Bronchial epithelial cell (primary cell): ENCODE measurements around the gene NUP93. TPM values are rescaled to one million over a fixed set of nuclear protein-coding genes. Genes with fewer than 3 reads are reported as not detected.

Experiments
- DNase-seq: peaks from one replicate; pipeline ENCODE4 v3.0.0-alpha.2; 2010; ENCODE audit warnings: low read depth
- FAIRE-seq: peaks from 2 replicates; lab custom pipeline; 2011; peaks lifted over from hg19 to GRCh38; lab: Jason Lieb, UNC
- H3K27me3 ChIP-seq: 2 replicates; pipeline ENCODE4 v1.5.1; 2011; ENCODE audit warnings: low read length; ENCODE audit not compliant: control insufficient read depth, insufficient read depth
- H3K36me3 ChIP-seq: 2 replicates; pipeline ENCODE4 v1.5.1; 2011; ENCODE audit warnings: low read length; ENCODE audit not compliant: control insufficient read depth, insufficient read depth
- H3K4me3 ChIP-seq: 2 replicates; pipeline ENCODE4 v1.5.1; 2011; ENCODE audit warnings: mild to moderate bottlenecking, low read depth, low read length, control low read depth
- CTCF ChIP-seq: IDR thresholded peaks from 2 replicates; pipeline ENCODE4 v1.5.1; 2011; ENCODE audit warnings: mild to moderate bottlenecking, moderate library complexity, low read length, control low read depth, inconsistent platforms; ENCODE audit not compliant: insufficient read depth, severe bottlenecking
- total RNA-seq: library from RNA; depleted of rRNA; stranded (reverse); fragments of >200 nt; gene quantifications from 2 replicates; pipeline ENCODE4 v1.2.1, GENCODE V29; 2014

Gene NUP93
- total RNA-seq, 1 donor from 2014 or later = 47.4 TPM

GRCh38 chr16:56724191-56724590, 5.7 kb upstream of the NUP93 start:
- H3K36me3 ChIP-seq = no peaks in the 10 kb centered on the region
- no peaks in the 10 kb centered on the region for H3K27me3 ChIP-seq
- no peak for TF ChIP-seq CTCF
- DNase-seq = no peak
- H3K4me3 ChIP-seq = no peak overlapping the region
- FAIRE-seq = no peak

DNA sequence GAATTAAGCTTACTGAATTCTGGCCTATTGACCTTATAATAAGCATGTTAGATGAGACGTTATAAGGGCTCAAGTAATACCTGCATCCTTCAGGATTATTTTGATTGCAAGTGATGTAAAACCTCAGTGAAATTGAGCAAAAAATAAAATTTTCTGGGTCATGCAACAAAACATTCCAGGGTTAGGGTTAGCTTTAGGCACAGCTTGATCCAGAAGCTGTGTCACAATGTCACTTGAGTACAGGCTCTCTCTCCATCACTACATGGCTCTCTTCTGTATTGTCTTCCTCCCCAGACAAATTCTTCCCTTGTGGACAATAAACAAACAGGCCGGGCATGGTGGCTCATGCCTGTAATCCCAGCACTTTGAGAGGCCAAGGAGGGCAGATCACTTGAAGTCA, 3.6 kb upstream of the NUP93 start:
- no peak for TF ChIP-seq CTCF
- DNase-seq (no peak), FAIRE-seq (no peak)
- no peak overlapping the region for H3K4me3 ChIP-seq
- no peaks in the 10 kb centered on the region for H3K27me3 ChIP-seq
- H3K36me3 ChIP-seq = no peaks in the 10 kb centered on the region

DNA sequence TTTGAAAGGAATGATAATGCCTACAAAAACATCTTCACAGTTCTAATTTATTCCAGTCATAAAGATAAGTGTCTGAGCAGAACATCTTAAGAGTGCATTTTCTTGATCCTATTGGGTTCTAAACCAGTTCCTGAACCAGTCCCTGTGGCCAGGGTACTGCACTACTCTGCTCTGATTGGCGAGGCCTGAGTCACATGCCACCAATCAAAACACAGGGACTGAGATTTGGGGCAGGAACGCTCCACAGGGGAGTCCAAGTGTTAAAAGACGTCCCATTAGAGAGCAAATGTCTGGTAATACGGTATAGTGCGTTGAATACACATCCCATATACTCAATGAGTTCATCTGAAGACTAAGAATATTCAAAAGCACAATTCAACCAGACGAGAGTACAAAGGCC, 3.0 kb upstream of the NUP93 start:
- no peak for DNase-seq
- FAIRE-seq = no peak
- Histone ChIP-seq H3K4me3 (no peak overlapping the region), H3K36me3 (no peaks in the 10 kb centered on the region), H3K27me3 (no peaks in the 10 kb centered on the region)
- no peak for TF ChIP-seq CTCF

- FAIRE-seq (no peak), DNase-seq (no peak)
- TF ChIP-seq CTCF = no peak
- H3K4me3 ChIP-seq = no peak overlapping the region
- no peaks in the 10 kb centered on the region for H3K27me3 ChIP-seq
- H3K36me3 ChIP-seq = no peaks in the 10 kb centered on the region
Observed at GRCh38 chr16:56728027-56728426, 1.9 kb upstream of the NUP93 start.

GRCh38 chr16:56728980-56729734, 772 bp upstream of the NUP93 start:
- no peak for FAIRE-seq
- H3K4me3 ChIP-seq = peak overlapping the region; percentile 86
- H3K27me3 ChIP-seq = no peaks in the 10 kb centered on the region
- no peak for TF ChIP-seq CTCF
- no peaks in the 10 kb centered on the region for H3K36me3 ChIP-seq
- DNase-seq = no peak

- no peaks in the 10 kb centered on the region for H3K27me3 ChIP-seq
- DNase-seq (no peak), FAIRE-seq (no peak)
- H3K4me3 ChIP-seq = no peak overlapping the region
- no peak for TF ChIP-seq CTCF
- no peaks in the 10 kb centered on the region for H3K36me3 ChIP-seq
Observed at GRCh38 chr16:56732366-56732765, 2.4 kb downstream of the NUP93 start.
